Non-pigmented ciliary epithelial cell (primary cell): ENCODE measurements around the gene BSCL2.
"Not testable (repeated sequence)": the region's sequence is repeated elsewhere in the genome, so short reads cannot be mapped to it uniquely, and the experiment has no call there.

Experiments
- DNase-seq: peaks from one replicate; pipeline ENCODE4 v3.0.0-alpha.2; 2010; ENCODE audit warnings: low read depth

The BSCL2 gene

GRCh38 chr11:62688491-62688890 lies 18.7 kb downstream of the BSCL2 start:
- no peak for DNase-seq

GRCh38 chr11:62687508-62688396 lies 19.5 kb downstream of the BSCL2 start:
- no peak for DNase-seq

GRCh38 chr11:62682518-62682917 lies 24.7 kb downstream of the BSCL2 start:
- DNase-seq = no peak

- no peak for DNase-seq
Observed at GRCh38 chr11:62680825-62681240, 26.4 kb downstream of the BSCL2 start.

GRCh38 chr11:62678770-62679696 lies 28.2 kb downstream of the BSCL2 start, which contains the start of gene UBXN1:
UBXN1 (minus strand) TSS chr11:62679073; CDS start chr11:62678923, 150 bp downstream.
- DNase-seq = no peak

GRCh38 chr11:62678433-62678769 lies 28.8 kb downstream of the BSCL2 start:
- DNase-seq = no peak

- no peak for DNase-seq
Observed at GRCh38 chr11:62677714-62678113, 29.5 kb downstream of the BSCL2 start.

GRCh38 chr11:62677156-62677555 lies 30.1 kb downstream of the BSCL2 start:
- DNase-seq = no peak

GRCh38 chr11:62676698-62677097 lies 30.5 kb downstream of the BSCL2 start:
- no peak for DNase-seq

- DNase-seq = not testable (repeated sequence)
Observed at GRCh38 chr11:62675415-62675814, 31.8 kb downstream of the BSCL2 start.

- no peak for DNase-seq
Observed at GRCh38 chr11:62673196-62673525, 34.1 kb downstream of the BSCL2 start.

GRCh38 chr11:62671608-62672389 lies 35.4 kb downstream of the BSCL2 start, which contains the start of the genes LBHD1 and UQCC3:
LBHD1 (minus strand) TSS chr11:62672267; CDS start chr11:62670031, 2,236 bp downstream.
UQCC3 (plus strand) TSS chr11:62671673; CDS start chr11:62671746, 73 bp downstream.
- DNase-seq = no peak

GRCh38 chr11:62671236-62671607 lies 36.0 kb downstream of the BSCL2 start:
- no peak for DNase-seq

GRCh38 chr11:62669420-62670161 lies 37.6 kb downstream of the BSCL2 start:
- DNase-seq = no peak

- DNase-seq = no peak
Observed at GRCh38 chr11:62667460-62667859, 39.8 kb downstream of the BSCL2 start.

- DNase-seq = no peak
Observed at GRCh38 chr11:62666259-62666926, 40.8 kb downstream of the BSCL2 start.

GRCh38 chr11:62665599-62666258 lies 41.5 kb downstream of the BSCL2 start:
- DNase-seq = no peak

GRCh38 chr11:62665075-62665598 lies 42.1 kb downstream of the BSCL2 start, which contains the start of the genes C11orf98 and CSKMT:
C11orf98 (minus strand) TSS chr11:62665210; CDS start chr11:62665169, 41 bp downstream.
CSKMT (plus strand) TSS chr11:62665312; CDS start chr11:62665880, 568 bp downstream.
- peak; percentile 70 for DNase-seq

- no peak for DNase-seq
Observed at GRCh38 chr11:62664405-62665074, 42.7 kb downstream of the BSCL2 start.
